Activated CD4-positive, alpha-beta T cell treated with anti-CD3 and anti-CD28 coated beads, Interleukin-2, amount 50 U/mL, for 4 hours (primary cell): Measurements from ENCODE around the gene GALR2.

ENCODE experiments used
- DNase-seq, 2 experiments: peaks; one replicate each; pipeline ENCODE4 v3.0.0-alpha.2; 2020

GALR2 gene

DNA sequence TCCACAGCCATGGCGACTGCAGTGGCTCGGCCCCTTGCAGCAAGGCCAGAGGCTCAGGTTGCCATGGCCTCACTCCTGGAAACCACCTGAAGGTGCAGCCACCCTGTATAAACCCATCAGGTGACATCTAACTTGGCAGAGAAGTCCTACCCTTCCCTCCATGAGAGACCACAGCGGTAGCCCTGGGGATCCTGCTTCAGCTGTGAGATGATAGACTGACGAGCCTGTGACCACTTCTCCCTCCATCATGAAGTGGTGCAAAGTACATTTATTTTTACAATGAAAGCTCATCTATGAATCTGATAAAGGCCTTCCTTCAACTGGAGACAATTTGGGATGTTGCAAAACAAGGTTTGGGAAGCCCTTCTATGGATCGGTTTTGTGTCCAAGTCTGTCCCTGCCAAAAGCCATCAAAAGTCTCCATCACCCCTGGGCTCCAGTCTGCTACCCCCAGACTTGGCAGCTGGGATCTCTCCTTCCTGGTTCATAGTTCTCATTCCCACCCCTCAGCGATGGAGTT, 6.2 kb downstream of the GALR2 start:
- DNase-seq = no peak

DNA sequence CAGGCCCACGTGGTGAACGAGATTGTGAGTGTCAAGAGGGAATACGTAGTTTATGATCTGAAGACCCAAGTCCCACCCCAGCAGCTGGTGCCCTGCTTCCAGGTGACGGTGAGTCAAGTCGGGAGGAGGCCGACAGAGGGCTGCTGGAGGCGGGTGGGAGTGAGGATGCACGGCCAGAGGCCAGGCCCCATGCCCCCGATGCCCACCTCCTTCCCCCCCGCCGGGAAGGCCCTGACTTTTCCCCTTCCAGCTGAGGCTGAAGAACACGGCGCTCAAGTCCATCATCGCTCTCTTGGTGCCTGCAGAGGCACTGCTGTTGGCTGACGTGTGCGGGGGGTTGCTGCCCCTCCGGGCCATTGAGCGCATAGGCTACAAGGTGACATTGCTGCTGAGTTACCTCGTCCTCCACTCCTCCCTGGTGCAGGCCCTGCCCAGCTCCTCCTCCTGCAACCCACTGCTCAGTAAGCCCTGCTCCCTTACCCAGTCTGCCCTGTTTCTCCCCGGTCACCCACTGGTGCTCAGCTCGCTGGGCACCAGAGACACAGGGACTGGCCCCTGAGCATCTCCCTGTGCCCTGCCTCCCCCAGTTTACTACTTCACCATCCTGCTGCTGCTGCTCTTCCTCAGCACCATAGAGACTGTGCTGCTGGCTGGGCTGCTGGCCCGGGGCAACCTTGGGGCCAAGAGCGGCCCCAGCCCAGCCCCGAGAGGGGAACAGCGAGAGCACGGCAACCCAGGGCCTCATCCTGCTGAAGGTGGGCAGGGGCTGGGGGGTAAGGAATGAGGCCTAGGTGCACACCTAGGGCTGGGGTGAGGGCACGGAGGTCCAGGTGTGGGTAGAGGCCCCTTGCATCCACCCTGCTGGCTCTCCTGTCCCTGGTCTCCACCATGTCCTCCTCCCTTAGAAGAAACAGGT, 7.0 kb downstream of the GALR2 start:
- DNase-seq = no peak

- no peak for DNase-seq
Measured at GRCh38 chr17:76082326-76083251, 8.0 kb downstream of the GALR2 start.

GRCh38 chr17:76083536-76084182, 9.1 kb downstream of the GALR2 start:
- no peak for DNase-seq

DNA sequence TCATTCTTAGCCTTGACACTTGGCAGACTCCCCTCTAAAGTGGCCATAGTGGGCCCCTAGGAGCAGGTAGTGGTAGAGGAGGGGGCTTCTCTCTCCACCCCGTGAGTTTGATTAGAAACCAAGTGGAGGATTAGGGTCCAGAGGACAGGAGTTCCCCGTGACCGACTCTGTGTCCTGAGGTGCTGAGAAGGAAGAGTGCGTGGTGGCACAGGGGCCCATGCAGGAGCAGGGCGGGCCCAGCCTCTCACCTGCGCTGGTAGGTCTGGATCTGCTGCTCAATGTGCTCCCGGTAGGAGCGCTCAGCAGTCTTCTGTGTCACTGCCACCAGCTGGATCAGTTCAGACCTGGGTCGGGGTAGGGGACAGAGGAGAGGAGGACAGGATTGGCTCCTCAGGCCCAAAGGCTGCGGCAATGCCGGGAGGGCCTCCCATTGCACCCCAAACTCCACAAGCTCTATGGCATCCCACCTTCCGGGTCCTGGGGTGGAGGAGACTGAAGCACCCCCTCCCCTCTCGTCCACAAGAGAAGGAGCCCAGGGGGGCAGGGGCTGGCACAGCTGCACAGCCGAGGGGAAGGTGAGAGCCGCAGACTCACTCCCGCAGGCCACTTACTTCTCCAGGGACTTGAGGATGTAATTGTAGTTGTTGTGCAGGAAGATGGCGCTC, 10.6 kb downstream of the GALR2 start:
- DNase-seq = no peak

DNA sequence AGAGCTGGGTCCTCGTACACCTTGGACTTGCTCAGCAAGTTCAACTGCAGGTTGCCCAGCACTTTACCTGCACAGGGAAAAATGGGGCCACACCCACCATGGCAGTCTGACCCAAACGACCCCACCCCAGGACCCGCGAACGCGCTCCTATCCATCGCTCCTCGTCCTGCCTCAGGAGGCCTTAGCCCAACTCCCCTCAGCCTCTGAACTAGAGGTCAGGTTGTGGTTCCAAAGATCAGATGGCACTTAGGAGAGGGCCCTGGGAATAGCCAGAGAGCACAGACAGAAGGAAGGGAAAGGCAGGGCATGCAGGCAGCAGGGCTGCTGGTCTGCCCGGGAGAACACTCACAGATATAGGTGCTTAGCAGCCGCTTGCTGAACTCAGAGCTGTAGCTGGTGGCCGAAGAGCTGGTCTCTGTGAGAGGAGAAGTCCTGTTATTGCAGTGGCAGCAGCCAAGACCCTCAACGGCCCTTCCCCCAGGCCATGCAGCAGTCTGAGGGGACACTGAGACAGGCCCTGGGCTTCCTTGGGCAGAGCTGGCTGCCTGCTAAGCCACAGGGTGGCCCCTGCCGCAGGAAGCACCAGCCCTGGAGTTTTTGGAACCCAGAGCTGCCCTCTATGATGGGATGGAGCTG, 11.3 kb downstream of the GALR2 start:
- no peak for DNase-seq

DNA sequence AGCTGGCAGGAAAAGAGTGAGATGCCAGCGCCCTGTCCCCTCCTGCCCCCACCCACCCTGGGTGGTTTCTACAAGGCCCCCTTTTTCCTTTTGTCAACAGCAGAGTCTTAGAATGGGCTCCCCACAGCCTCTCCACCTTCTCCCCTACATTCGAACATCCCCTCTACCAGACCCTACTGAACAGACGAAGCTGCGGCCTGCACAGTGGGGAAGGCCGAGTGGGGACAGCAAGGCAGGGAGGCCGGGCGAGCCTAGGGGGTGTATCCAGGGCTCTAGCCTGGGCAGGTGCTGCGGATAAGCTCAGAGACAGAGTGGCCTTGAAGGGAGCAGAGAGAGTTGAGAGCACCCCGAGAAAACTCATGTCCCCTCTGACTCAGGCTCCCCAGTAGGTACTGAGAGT, 11.8 kb downstream of the GALR2 start:
- DNase-seq = no peak

DNA sequence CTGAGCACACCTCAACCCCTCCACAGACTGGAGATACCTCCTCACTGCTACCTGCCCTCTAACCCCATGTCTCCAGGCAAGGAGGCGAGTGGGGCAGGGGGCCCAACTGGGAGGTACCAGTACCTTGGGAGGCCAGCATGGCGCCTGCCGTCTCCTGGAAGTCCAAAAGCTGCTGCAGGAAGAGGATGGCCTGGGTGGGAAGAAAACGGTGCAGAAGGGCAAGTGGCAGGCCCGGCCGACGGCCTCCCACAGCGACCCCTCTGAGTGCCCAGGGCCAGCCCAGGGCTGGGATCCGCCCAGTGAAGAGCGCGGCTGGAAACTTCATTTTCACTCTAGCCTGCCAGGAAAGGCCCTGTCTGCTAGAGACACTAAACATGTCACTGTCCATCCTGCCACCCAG, 12.9 kb downstream of the GALR2 start:
- no peak for DNase-seq

DNA sequence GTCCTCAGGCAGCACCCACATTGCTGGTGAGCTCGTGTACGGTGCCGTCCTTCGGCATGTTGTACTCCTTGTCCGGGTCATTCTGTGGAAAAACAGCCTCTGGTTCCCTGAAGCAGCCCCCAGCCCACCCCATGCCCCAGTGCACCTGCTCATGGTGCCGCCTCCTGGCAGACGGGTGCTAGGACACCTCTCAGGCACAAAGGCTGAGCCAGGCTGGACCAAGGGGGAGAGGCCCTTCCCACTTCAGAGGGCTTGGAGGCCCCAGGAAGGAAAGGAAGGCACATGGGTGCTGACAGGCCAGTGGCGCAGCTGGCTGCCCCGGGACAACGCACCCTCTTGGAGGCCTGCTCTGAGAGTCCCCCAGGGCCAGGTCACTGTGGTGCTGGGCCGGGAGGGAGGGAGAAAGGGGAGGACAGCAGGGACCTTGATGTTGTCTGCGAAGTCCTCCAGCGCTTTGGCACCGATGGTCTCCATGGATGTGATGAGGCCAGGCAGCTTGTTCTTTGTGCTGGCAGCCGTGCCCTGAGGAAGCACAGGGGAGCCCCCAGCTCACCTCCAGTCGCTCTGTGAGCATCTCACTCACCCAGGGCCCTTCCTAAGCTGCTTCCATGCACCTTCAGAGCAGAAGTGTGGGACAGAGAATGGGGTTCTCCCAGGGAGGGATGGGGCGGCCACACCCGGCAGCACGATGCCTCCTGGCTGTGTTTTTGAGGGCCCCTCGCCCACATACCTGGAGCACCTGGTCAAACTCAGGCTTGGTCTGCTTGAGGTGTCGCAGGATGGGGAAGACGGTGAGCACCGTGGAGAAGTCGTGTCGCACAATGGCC, 13.7 kb downstream of the GALR2 start:
- DNase-seq = no peak

DNA sequence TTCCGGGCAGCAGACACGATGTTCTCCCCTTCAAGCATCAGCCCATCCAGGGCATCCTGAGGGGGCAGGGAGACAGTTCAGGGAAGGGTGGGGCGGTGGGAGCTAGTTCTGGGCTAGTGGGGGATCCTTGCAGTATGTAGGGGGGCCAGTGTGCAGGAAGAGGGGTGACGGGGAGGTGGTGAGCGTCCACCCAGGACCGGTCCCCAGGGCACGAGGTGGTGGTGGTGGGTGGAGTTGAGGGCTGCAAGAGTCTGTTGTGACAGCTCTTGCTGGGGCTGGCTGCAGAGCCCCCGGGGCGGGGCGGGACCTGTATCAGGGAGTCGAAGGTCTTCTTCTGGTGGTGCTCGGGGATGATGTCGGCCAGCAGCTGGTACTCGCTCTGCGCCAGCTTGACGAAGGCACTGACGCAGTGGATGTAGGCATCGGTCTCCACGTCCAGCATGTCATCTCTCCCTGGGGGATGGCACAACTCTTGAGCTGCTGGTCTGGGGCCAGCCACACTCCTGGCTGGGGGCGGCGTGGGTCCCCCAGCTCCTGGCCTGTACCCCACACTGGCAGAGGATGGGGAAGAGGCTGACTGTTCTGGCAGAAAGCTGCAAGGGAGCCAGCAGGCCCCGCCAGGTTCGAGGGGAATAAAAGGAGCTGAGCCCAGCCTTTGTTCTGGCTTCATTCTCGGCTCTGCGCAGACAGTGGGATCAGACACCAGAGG, 14.4 kb downstream of the GALR2 start:
- DNase-seq = no peak

GRCh38 chr17:76089680-76090516, 15.3 kb downstream of the GALR2 start:
- DNase-seq = no peak

GRCh38 chr17:76090517-76091129, 16.0 kb downstream of the GALR2 start:
- DNase-seq = no peak

DNA sequence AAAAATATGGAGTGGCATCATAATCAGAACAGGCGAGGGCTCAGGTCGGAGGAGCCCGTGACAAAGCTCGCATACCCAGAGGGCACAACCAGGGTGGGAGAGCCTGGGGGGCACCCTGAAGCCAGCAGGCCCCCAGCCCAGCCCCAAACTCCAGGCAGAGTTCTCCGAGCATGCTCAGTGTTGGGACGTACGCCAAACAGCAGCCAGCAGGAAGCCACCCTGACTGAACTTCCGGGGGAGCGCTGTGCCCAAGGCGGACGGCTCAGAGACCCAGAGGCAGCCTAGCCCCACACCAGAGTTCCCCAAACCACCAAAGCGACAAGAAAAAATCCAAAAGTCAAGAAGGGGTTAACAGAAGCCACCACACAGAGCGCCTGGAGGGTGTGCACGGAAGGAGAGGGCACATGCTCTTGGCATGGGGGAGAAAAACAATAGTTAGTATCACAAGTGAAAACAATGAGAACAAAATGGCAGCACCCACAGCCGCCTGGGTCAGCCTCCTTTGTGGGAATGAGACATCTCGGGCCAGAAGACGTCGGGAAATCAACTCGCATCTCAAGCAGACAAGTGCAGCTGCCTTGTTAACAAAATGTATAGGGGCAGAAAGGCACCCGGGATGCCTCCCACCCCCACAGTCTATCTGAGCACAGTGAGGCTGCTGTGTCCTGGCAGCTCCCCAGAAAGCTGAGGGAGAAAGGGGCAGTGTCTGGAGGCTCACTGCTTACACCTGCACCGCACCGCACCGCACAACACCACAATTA, 17.1 kb downstream of the GALR2 start:
- no peak for DNase-seq

GRCh38 chr17:76092526-76093413, 18.2 kb downstream of the GALR2 start:
- DNase-seq = no peak

GRCh38 chr17:76094046-76094445, 19.5 kb downstream of the GALR2 start:
- DNase-seq = no peak

- DNase-seq = no peak
Measured at GRCh38 chr17:76095943-76096342, 21.4 kb downstream of the GALR2 start.

DNA sequence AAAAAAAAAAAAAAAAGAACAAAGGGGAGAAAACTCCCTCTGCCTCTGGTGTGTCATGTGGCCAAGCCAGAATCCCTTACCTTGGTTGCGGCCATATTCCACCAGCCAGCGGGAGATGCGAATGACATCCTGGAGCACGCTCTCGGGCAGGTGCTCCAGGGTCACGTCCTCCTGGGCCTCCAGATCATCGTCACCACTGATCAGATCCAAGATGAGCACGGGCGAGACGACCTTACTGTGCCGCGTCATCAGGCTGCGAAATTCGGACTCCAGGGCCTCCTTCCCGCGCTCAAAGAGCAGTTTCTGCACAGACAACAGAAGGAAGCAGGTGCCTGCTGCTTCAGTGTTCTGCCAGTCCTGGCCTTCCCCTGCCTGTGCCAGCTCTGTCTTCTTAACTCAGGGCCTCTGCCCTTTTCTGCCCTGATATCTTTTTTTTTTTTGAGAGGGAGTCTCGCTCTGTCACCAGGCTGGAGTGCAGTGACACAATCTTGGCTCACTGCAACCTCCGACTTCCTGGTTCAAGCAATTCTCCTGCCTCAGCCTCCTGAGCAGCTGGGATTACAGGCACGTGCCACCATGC, 23.2 kb downstream of the GALR2 start:
- no peak for DNase-seq
